H9 (cell line): ENCODE results near the gene COMMD1. TPM values are rescaled to one million over a fixed set of nuclear protein-coding genes. Genes with fewer than 3 reads are reported as not detected.

Source experiments
- DNase-seq: peaks from one replicate; pipeline ENCODE4 v3.0.0-alpha.2; 2017
- H2AFZ ChIP-seq: one replicate; pipeline ENCODE4 v1.6.1; 2013; ENCODE audit warnings: mild to moderate bottlenecking, low read length, control low read depth, moderate library complexity
- H2AK5ac ChIP-seq: 2 replicates; pipeline ENCODE4 v1.6.1; 2013; ENCODE audit warnings: low read length, control low read depth, mixed read lengths; ENCODE audit not compliant: insufficient read length
- H2BK120ac ChIP-seq: one replicate; pipeline ENCODE4 v1.6.1; 2013; ENCODE audit warnings: low read depth, mild to moderate bottlenecking, low read length, control low read depth, inconsistent platforms; ENCODE audit not compliant: poor library complexity, severe bottlenecking
- H2BK12ac ChIP-seq: 2 replicates; pipeline ENCODE4 v1.6.1; 2013; ENCODE audit warnings: low read length, control low read depth, mixed read lengths, low read depth; ENCODE audit not compliant: insufficient read length
- H2BK15ac ChIP-seq: 2 replicates; pipeline ENCODE4 v1.6.1; 2013; ENCODE audit warnings: low read depth, low read length, control low read depth
- H2BK20ac ChIP-seq: one replicate; pipeline ENCODE4 v1.6.1; 2013; ENCODE audit warnings: low read depth, mild to moderate bottlenecking, low read length, control low read depth, inconsistent platforms; ENCODE audit not compliant: poor library complexity, severe bottlenecking
- H2BK5ac ChIP-seq: 2 replicates; pipeline ENCODE4 v1.6.1; 2013; ENCODE audit warnings: low read length, control low read depth, mixed read lengths; ENCODE audit not compliant: insufficient read length
- H3K14ac ChIP-seq: 2 replicates; pipeline ENCODE4 v1.6.1; 2013; ENCODE audit warnings: low read length, control low read depth; ENCODE audit not compliant: insufficient read depth
- H3K18ac ChIP-seq: 2 replicates; pipeline ENCODE4 v1.6.1; 2013; ENCODE audit warnings: low read depth, mild to moderate bottlenecking, mixed read lengths, low read length, control low read depth; ENCODE audit not compliant: insufficient read length
- H3K23ac ChIP-seq: 2 replicates; pipeline ENCODE4 v1.6.1; 2013; ENCODE audit warnings: low read length, control low read depth, mixed read lengths, low read depth; ENCODE audit not compliant: insufficient read length
- H3K23me2 ChIP-seq: 2 replicates; pipeline ENCODE4 v1.6.1; 2013; ENCODE audit warnings: low read depth, mild to moderate bottlenecking, mixed read lengths, low read length, control low read depth; ENCODE audit not compliant: insufficient read length, poor library complexity, severe bottlenecking
- H3K27ac ChIP-seq: 2 replicates; pipeline ENCODE4 v1.5.1; 2013; ENCODE audit warnings: low read length, control low read depth, mixed read lengths, low read depth; ENCODE audit not compliant: insufficient read length
- H3K27me3 ChIP-seq: 2 replicates; pipeline ENCODE4 v1.6.1; 2013; ENCODE audit warnings: low read length, control low read depth, inconsistent platforms; ENCODE audit not compliant: insufficient read depth
- H3K4ac ChIP-seq: 2 replicates; pipeline ENCODE4 v1.6.1; 2013; ENCODE audit warnings: low read depth, mild to moderate bottlenecking, control low read depth, inconsistent platforms, low read length, moderate library complexity
- H3K4me1 ChIP-seq: 2 replicates; pipeline ENCODE4 v1.6.1; 2013; ENCODE audit warnings: low read length, control low read depth, inconsistent platforms; ENCODE audit not compliant: insufficient read depth
- H3K4me2 ChIP-seq: 2 replicates; pipeline ENCODE4 v1.6.1; 2013; ENCODE audit warnings: low read length, control low read depth, mixed read lengths; ENCODE audit not compliant: insufficient read length, insufficient read depth
- H3K56ac ChIP-seq: 2 replicates; pipeline ENCODE4 v1.6.1; 2013; ENCODE audit warnings: low read depth, mild to moderate bottlenecking, mixed read lengths, low read length, control low read depth; ENCODE audit not compliant: insufficient read length
- H3K79me1 ChIP-seq: 2 replicates; pipeline ENCODE4 v1.6.1; 2013; ENCODE audit warnings: low read depth, mild to moderate bottlenecking, moderate library complexity, low read length, control low read depth, inconsistent platforms; ENCODE audit not compliant: insufficient read depth, poor library complexity, severe bottlenecking
- H3K79me2 ChIP-seq: 2 replicates; pipeline ENCODE4 v1.6.1; 2013; ENCODE audit warnings: low read length, control low read depth, inconsistent platforms; ENCODE audit not compliant: insufficient read depth
- H3K9ac ChIP-seq: 2 replicates; pipeline ENCODE4 v1.6.1; 2013; ENCODE audit warnings: low read length, control low read depth, mixed read lengths; ENCODE audit not compliant: insufficient read length; ENCODE audit errors: extremely low read depth
- H3K9me3 ChIP-seq: one replicate; pipeline ENCODE4 v1.6.1; 2013; ENCODE audit warnings: low read depth, low read length, inconsistent platforms; ENCODE audit not compliant: control insufficient read depth
- H3T11ph ChIP-seq: one replicate; pipeline ENCODE4 v1.6.1; 2013; ENCODE audit warnings: mild to moderate bottlenecking, low read length, control low read depth, inconsistent platforms
- H4K20me1 ChIP-seq: one replicate; pipeline ENCODE4 v1.6.1; 2013; ENCODE audit not compliant: control insufficient read depth, insufficient read length, insufficient read depth
- H4K5ac ChIP-seq: 2 replicates; pipeline ENCODE4 v1.6.1; 2013; ENCODE audit warnings: low read depth, mild to moderate bottlenecking, mixed read lengths, low read length, control low read depth; ENCODE audit not compliant: insufficient read length
- H4K8ac ChIP-seq: replicated peaks from 2 replicates; pipeline ENCODE4 v1.6.1; 2013; ENCODE audit warnings: low read length, control low read depth, mixed read lengths, low read depth; ENCODE audit not compliant: insufficient read length
- H4K91ac ChIP-seq: 2 replicates; pipeline ENCODE4 v1.6.1; 2013; ENCODE audit warnings: low read depth, mild to moderate bottlenecking, moderate library complexity, mixed read lengths, low read length, control low read depth; ENCODE audit not compliant: insufficient read length
- H3K27ac Mint-ChIP-seq, 3 experiments: 2 replicates in 2 of 3; 3 replicates in 1 of 3; pipeline ENCODE4 v1.8.0; 2020 to 2021; ENCODE audit warnings: mixed read lengths in 3 of 3, mild to moderate bottlenecking in 1 of 3, moderate library complexity in 1 of 3
- H3K27me3 Mint-ChIP-seq: 2 replicates; pipeline ENCODE4 v1.8.0; 2021; ENCODE audit warnings: low read depth, mild to moderate bottlenecking, moderate library complexity, mixed read lengths
- H3K36me3 Mint-ChIP-seq, 3 experiments: 2 replicates in 2 of 3; 3 replicates in 1 of 3; pipeline ENCODE4 v1.8.0; 2020 to 2021; ENCODE audit warnings: low read depth in 3 of 3, mixed read lengths in 3 of 3; ENCODE audit not compliant: insufficient read depth in 1 of 3
- H3K4me1 Mint-ChIP-seq, 2 experiments: 2 replicates each; pipeline ENCODE4 v1.8.0; 2020; ENCODE audit warnings: mixed read lengths in 2 of 2
- H3K4me3 Mint-ChIP-seq, 2 experiments: 2 replicates in 1 of 2; 3 replicates in 1 of 2; pipeline ENCODE4 v1.8.0; 2020 to 2021; ENCODE audit warnings: mild to moderate bottlenecking in 2 of 2, mixed read lengths in 2 of 2, moderate library complexity in 1 of 2
- H3K9me3 Mint-ChIP-seq, 2 experiments: 2 replicates in 1 of 2; 3 replicates in 1 of 2; pipeline ENCODE4 v1.8.0; 2020; ENCODE audit warnings: mild to moderate bottlenecking in 2 of 2, mixed read lengths in 2 of 2, moderate library complexity in 1 of 2
- WGBS: extraction: QIAGEN DNeasy Blood & Tissue Kit; methylation state at CpG from one replicate; pipeline ENCODE4 v1.1.7; 2013; ENCODE audit warnings: missing lambda C conversion rate, low lambda C conversion rate, mixed read lengths; ENCODE audit not compliant: insufficient read length; ENCODE audit errors: extremely low coverage; 5-methylcytosine and 5-hydroxymethylcytosine counted together
- total RNA-seq: library from RNA; stranded (reverse); gene quantifications from 2 replicates; pipeline ENCODE4 v1.2.1, GENCODE V29; 2021
- TF ChIP-seq, protein P1 (sequence below): fragments of 200-600 bp; sonication (generic); conservative IDR thresholded peaks from 3 replicates; pipeline ENCODE4 v1.8.0; 2021; ENCODE audit warnings: antibody characterized with exemption, mild to moderate bottlenecking

COMMD1 gene
- total RNA-seq, 1 experiment from 2014 or later = 31.5 TPM

DNA sequence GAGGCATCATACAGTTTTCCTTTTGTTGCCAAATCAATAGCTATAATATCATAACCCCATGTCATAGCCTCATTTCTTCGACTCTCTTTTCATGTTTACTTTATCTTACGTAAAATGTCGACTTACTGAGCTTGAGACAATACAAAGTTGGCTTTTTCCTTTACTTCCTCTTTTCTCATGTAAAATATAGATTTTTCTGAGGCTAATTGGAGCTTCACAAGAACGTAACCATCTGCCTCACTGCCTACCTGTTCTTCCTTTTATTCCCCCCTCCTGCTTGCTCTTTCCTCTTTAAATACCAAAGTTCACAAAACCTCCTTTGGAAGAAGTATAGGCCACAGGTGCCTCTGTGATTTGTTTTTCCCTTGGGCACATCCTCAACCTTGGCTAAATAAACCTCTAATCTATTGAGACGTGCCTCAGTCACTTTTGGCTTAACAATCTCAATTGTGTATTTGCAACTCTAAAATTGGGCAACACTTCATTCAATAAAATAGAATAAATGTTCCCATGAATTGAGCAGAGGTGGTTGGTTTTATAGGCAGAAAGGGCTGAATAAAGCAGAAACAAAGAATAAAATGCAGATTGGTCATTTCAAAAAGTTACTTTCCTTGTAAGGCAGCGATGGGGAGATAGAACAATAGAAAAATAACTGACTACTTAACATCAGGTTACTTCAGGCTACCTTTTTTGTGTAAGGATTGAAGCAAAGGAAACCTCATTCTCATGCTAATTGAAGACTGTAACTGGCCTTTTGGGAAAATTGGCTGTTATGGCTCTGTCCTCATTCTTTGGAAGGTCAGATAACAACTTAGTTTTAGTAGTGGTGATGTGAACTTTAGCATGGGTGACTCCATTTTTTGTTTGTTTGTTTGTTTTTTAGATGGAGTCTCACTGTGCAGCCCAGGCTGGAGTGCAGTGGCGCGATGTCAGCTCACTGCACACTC is 21.3 kb downstream of the COMMD1 start:
- H3K23me2 ChIP-seq = no peaks in the 10 kb centered on the region
- Mint-ChIP-seq H3K36me3 (peaks cover 14 to 31% (median 28%) of the 10 kb centered on the region in 3 experiments), H3K27ac (peak overlapping the region; percentile 84 to 98 (median 86)), H3K4me3 (no peak overlapping the region; a peak in 1 of 5 replicates), H3K9me3 (peaks cover 13 to 19% of the 10 kb centered on the region in 2 experiments), H3K27me3 (no peaks in the 10 kb centered on the region), H3K4me1 (peaks cover 42% of the 10 kb centered on the region in 2 experiments)
- H3K9me3 ChIP-seq = no peaks in the 10 kb centered on the region
- H4K91ac ChIP-seq = no peak overlapping the region
- H3K27ac ChIP-seq = peak overlapping the region; percentile 44
- H3K56ac ChIP-seq = no peak overlapping the region
- no peaks in the 10 kb centered on the region for H3K79me1 ChIP-seq
- no peak overlapping the region for H2BK5ac ChIP-seq
- no peak for DNase-seq
- no peak overlapping the region for H2BK120ac ChIP-seq
- H3K79me2 ChIP-seq = no peaks in the 10 kb centered on the region
- H3K18ac ChIP-seq = no peak overlapping the region
- H2AK5ac ChIP-seq = no peak overlapping the region
- TF ChIP-seq, protein P1, sequence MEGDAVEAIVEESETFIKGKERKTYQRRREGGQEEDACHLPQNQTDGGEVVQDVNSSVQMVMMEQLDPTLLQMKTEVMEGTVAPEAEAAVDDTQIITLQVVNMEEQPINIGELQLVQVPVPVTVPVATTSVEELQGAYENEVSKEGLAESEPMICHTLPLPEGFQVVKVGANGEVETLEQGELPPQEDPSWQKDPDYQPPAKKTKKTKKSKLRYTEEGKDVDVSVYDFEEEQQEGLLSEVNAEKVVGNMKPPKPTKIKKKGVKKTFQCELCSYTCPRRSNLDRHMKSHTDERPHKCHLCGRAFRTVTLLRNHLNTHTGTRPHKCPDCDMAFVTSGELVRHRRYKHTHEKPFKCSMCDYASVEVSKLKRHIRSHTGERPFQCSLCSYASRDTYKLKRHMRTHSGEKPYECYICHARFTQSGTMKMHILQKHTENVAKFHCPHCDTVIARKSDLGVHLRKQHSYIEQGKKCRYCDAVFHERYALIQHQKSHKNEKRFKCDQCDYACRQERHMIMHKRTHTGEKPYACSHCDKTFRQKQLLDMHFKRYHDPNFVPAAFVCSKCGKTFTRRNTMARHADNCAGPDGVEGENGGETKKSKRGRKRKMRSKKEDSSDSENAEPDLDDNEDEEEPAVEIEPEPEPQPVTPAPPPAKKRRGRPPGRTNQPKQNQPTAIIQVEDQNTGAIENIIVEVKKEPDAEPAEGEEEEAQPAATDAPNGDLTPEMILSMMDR = no peak
- no peak overlapping the region for H4K5ac ChIP-seq
- H2BK12ac ChIP-seq = no peak overlapping the region
- no peak overlapping the region for H2BK20ac ChIP-seq
- H3K14ac ChIP-seq = no peak overlapping the region
- H2BK15ac ChIP-seq = no peak overlapping the region
- no peak overlapping the region for H2AFZ ChIP-seq
- H3K23ac ChIP-seq = no peak overlapping the region
- H3T11ph ChIP-seq = no peak overlapping the region
- H4K20me1 ChIP-seq = no peaks in the 10 kb centered on the region
- H3K4me2 ChIP-seq = no peak overlapping the region
- H3K9ac ChIP-seq = no peak overlapping the region
- H3K27me3 ChIP-seq = no peaks in the 10 kb centered on the region
- no peaks in the 10 kb centered on the region for H3K4me1 ChIP-seq
- no peak overlapping the region for H4K8ac ChIP-seq
- no CpG with 5 or more reads among the region's 8 CpGs for WGBS
- H3K4ac ChIP-seq = no peak overlapping the region
